Gastrocnemius medialis (tissue), 4 donors: ENCODE results near the gene NANOS2. TPM values are rescaled to one million over a fixed set of nuclear protein-coding genes. Genes with fewer than 3 reads are reported as not detected.
A peak's percentile ranks its signal among the peaks of the same experiment; 100 is the strongest.

ENCODE experiments used
- ATAC-seq, 2 donors: fragments of 150-250 bp; one replicate each; pipeline ENCODE4 v1.9.1; 2016
- DNase-seq, 2 donors: peaks; one replicate each; pipeline ENCODE4 v3.0.0-alpha.2; 2019
- H3K27ac ChIP-seq, 4 donors: fragments of 200-600 bp; sonication (generic); 1 replicate in 1 of 4; 2 replicates in 3 of 4; pipeline ENCODE4 v1.5.1; 2016 to 2018; ENCODE audit warnings: mild to moderate bottlenecking in 2 of 4, moderate library complexity in 1 of 4
- H3K27me3 ChIP-seq, 3 donors: fragments of 200-600 bp; sonication (generic) in 2 of 3; 1 replicate in 1 of 3; 2 replicates in 2 of 3; pipeline versions ENCODE4 v1.5.1 to v1.6.0; 2016 to 2019; ENCODE audit warnings: mild to moderate bottlenecking in 1 of 3, moderate library complexity in 1 of 3
- H3K36me3 ChIP-seq, 2 donors: fragments of 200-600 bp; sonication (generic) in 1 of 2; one replicate each; pipeline ENCODE4 v1.5.1; 2017 to 2018
- H3K4me1 ChIP-seq, 2 donors: fragments of 200-600 bp; sonication (generic) in 1 of 2; one replicate each; pipeline ENCODE4 v1.5.1; 2016 to 2017; ENCODE audit warnings: mild to moderate bottlenecking in 2 of 2
- H3K4me3 ChIP-seq, 4 donors: fragments of 200-600 bp; sonication (generic) in 3 of 4; 1 replicate in 1 of 4; 2 replicates in 3 of 4; pipeline ENCODE4 v1.5.1; 2016 to 2019; ENCODE audit warnings: mild to moderate bottlenecking in 2 of 4
- H3K9me3 ChIP-seq, 3 donors: fragments of 200-600 bp; sonication (generic) in 2 of 3; 1 replicate in 1 of 3; 2 replicates in 2 of 3; pipeline ENCODE4 v1.5.1; 2016 to 2019
- POLR2A ChIP-seq, 2 donors: fragments of 450-650 bp; IDR thresholded peaks; one replicate each; pipeline ENCODE4 v1.6.1; 2017; ENCODE audit warnings: antibody characterized with exemption in 2 of 2, mild to moderate bottlenecking in 2 of 2, moderate library complexity in 2 of 2
- in situ Hi-C, 4 donors: fragments of 200-750 bp; cut with MboI; loops; one replicate each; pipeline versions ENCODE4 v1.15.0 to v1.8.0; 2017; ENCODE audit warnings: low sequenced_read_pairs in 4 of 4
- intact Hi-C: fragments of 100-400 bp; cut with DNase I; formaldehyde crosslinking; loops from one replicate; pipeline ENCODE4 v1.15.1; 2023; ENCODE audit warnings: low total_unique reads
- total RNA-seq, 4 donors: library from RNA; depleted of rRNA; stranded (reverse); fragments of >200 nt; gene quantifications; one replicate each; pipeline versions ENCODE4 v1.1.0 to v1.2.3, GENCODE V29; 2016
- TF ChIP-seq, protein P1 (sequence below), 5 experiments: fragments of 450-650 bp in 3 of 5; fragments of 200-600 bp in 2 of 5; sonication (generic) in 2 of 5; IDR thresholded peaks in 4 of 5; conservative IDR thresholded peaks in 1 of 5; 1 replicate in 4 of 5; 2 replicates in 1 of 5; pipeline ENCODE4 v1.5.1; 2016 to 2019; ENCODE audit warnings: antibody characterized with exemption in 5 of 5, mild to moderate bottlenecking in 3 of 5, moderate library complexity in 3 of 5

NANOS2 gene
- total RNA-seq, 4 donors from 2014 or later, result not detected

DNA sequence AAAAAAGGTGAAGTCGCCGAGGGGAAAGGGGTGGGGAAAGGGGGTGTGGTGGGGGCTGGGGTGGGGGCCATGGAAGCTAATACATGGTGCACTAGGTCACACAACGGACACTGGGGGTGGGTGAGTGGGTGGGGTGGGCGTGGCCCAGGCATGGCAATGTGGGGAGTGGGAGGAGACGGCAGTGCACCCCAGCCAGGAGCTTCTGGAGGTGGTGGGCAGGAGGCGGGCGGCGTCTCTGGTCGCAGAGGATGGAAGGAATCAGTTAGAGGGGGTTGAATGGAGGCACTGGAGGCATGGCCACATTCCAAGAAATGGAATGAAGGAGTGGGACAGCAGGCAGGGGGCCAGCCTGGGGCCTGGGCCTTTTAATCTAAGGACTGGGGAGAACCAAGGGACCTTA, 19.2 kb upstream of the NANOS2 start:
- Histone ChIP-seq H3K27me3 (peaks cover 26 to 47% (median 35%) of the 10 kb centered on the region in 3 donors), H3K4me1 (no peaks in the 10 kb centered on the region), H3K36me3 (no peaks in the 10 kb centered on the region), H3K4me3 (no peak overlapping the region), H3K27ac (no peak overlapping the region), H3K9me3 (no peaks in the 10 kb centered on the region)
- in situ Hi-C loops (no loop called here), intact Hi-C loops (no loop called here)
- no peak for DNase-seq
- ATAC-seq, result no peak
- TF ChIP-seq, protein P1, sequence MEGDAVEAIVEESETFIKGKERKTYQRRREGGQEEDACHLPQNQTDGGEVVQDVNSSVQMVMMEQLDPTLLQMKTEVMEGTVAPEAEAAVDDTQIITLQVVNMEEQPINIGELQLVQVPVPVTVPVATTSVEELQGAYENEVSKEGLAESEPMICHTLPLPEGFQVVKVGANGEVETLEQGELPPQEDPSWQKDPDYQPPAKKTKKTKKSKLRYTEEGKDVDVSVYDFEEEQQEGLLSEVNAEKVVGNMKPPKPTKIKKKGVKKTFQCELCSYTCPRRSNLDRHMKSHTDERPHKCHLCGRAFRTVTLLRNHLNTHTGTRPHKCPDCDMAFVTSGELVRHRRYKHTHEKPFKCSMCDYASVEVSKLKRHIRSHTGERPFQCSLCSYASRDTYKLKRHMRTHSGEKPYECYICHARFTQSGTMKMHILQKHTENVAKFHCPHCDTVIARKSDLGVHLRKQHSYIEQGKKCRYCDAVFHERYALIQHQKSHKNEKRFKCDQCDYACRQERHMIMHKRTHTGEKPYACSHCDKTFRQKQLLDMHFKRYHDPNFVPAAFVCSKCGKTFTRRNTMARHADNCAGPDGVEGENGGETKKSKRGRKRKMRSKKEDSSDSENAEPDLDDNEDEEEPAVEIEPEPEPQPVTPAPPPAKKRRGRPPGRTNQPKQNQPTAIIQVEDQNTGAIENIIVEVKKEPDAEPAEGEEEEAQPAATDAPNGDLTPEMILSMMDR (IDR thresholded peaks at IDR 0.05 in 4 of 5, conservative IDR thresholded peaks at IDR 0.05 in 1 of 5), result no peak
- TF ChIP-seq POLR2A (IDR thresholded peaks at IDR 0.05), result no peak

DNA sequence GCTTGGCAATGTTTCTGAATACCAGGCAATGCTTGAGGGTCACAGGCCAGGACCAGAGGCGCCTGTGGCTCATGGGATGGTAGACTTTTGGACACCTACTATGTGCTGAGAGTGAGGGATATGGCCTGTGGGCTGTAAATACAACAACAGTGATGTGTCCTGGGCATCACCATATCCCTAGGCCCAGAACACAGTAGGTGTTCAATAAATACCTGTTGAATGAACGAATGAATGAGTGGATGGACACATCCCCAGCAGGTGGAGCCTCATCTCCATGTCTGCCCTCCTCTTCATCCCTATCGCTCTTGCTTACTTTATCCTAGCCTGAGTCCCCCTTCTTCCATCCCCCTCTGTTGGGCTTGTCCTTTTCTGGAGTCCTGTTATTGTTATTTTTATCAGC, 16.5 kb upstream of the NANOS2 start:
- TF ChIP-seq, protein P1 (IDR thresholded peaks at IDR 0.05 in 4 of 5, conservative IDR thresholded peaks at IDR 0.05 in 1 of 5), result peak in 2 of 5 experiments; percentile 12
- no peak for TF ChIP-seq POLR2A (IDR thresholded peaks at IDR 0.05)
- H3K27ac ChIP-seq, result no peak overlapping the region
- peaks cover 17 to 26% (median 17%) of the 10 kb centered on the region in 3 donors for H3K27me3 ChIP-seq
- DNase-seq (no peak), ATAC-seq (no peak)
- H3K36me3 ChIP-seq, result no peaks in the 10 kb centered on the region
- no peaks in the 10 kb centered on the region for H3K9me3 ChIP-seq
- intact Hi-C loops, result no loop called here
- in situ Hi-C loops, result no loop called here
- H3K4me3 ChIP-seq, result no peak overlapping the region
- peaks cover 0 to 7% of the 10 kb centered on the region in 2 donors for H3K4me1 ChIP-seq

DNA sequence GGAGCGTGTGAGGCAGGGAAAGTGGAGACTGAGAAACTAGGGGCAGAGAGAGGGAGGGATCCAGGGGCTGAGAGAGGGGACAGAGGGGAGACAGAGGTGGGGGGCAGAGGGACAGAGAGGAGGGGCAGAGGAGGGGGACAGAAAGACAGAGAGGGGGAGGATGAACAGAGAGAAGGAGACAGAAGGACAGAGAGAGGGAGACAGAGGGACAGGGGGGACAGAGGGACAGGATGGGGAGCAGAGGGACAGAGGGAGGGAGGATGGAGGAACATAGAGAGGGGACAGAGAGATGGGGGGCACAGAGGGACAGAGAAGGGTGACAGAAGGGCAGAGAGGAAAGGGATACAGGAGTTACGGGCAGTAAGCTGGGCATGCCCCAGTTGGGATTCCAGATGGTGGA, 14.7 kb upstream of the NANOS2 start:
- no peaks in the 10 kb centered on the region for H3K36me3 ChIP-seq
- ATAC-seq (no peak), DNase-seq (no peak)
- H3K4me1 ChIP-seq, result peaks cover 0 to 7% of the 10 kb centered on the region in 2 donors
- H3K27ac ChIP-seq, result no peak overlapping the region
- in situ Hi-C loops (no loop called here), intact Hi-C loops (loop anchor here (5.0 kb wide), 1 partner anchor 88 kb away; no protein-coding TSS in a partner anchor)
- TF ChIP-seq POLR2A (IDR thresholded peaks at IDR 0.05), result no peak
- TF ChIP-seq, protein P1 (IDR thresholded peaks at IDR 0.05 in 4 of 5, conservative IDR thresholded peaks at IDR 0.05 in 1 of 5), result no peak
- no peaks in the 10 kb centered on the region for H3K9me3 ChIP-seq
- H3K4me3 ChIP-seq, result no peak overlapping the region
- peaks cover 5 to 9% (median 5%) of the 10 kb centered on the region in 3 donors for H3K27me3 ChIP-seq

DNA sequence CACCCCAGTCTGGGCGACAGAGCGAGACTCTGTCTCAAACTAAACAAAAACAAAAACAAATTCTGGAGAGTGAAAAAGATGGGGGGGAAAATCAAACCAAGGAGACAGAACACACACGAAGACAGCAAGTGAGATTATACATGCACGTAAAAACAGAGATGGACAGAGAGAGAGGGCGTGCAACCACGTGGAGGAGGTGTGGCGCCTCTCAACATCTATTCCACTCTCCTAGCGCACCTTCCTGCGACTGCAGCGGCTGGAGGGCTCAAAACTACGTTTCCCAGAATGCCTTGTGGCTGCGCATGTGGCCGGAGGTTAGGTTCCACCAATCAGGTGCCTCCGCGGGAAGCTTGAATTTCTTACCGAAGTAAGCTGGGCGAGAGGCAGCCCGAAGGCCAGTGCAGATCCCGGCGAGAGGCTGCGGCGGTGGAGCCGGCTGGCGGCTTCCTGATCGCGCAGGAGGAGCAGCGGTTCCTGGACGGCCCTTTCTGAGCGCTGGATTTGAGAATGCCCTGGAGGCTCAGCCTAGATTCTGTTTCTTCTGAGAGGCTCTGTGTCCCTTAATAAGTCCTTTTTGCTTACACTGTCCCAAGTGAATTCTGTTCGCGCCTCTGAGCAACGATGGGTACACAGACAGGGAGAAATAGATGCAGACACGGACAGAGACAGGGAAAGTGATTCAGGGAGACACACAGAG, 13.1 kb upstream of the NANOS2 start:
- no peaks in the 10 kb centered on the region for H3K36me3 ChIP-seq
- H3K9me3 ChIP-seq, result no peaks in the 10 kb centered on the region
- peak overlapping the region in 2 of 4 donors; percentile 0 to 15 for H3K4me3 ChIP-seq
- H3K27ac ChIP-seq, result no peak overlapping the region
- in situ Hi-C loops, result no loop called here
- intact Hi-C loops, result loop anchor here (1.0 to 5.0 kb wide), 3 partner anchors 25 to 90 kb away; partner anchors contain the start of genes CCDC61 and MYPOP
- H3K27me3 ChIP-seq, result no peaks in the 10 kb centered on the region
- TF ChIP-seq POLR2A (IDR thresholded peaks at IDR 0.05), result no peak
- TF ChIP-seq, protein P1 (IDR thresholded peaks at IDR 0.05 in 4 of 5, conservative IDR thresholded peaks at IDR 0.05 in 1 of 5), result peak in 1 of 5 experiments; percentile 9
- ATAC-seq (peak; percentile 87 to 99), DNase-seq (peak; percentile 84 to 85)
- peaks cover 0 to 7% of the 10 kb centered on the region in 2 donors for H3K4me1 ChIP-seq
